HUES6 (cell line): ENCODE data around the gene CAST.

Experiments used
- H3K27ac ChIP-seq: 2 replicates; pipeline ENCODE4 v1.7.0; 2013; ENCODE audit warnings: low read depth, mild to moderate bottlenecking, low read length, inconsistent platforms
- H3K27me3 ChIP-seq: 2 replicates; pipeline ENCODE4 v1.6.1; 2013; ENCODE audit warnings: low read length; ENCODE audit not compliant: control insufficient read depth, insufficient read depth
- H3K36me3 ChIP-seq: 2 replicates; pipeline ENCODE4 v1.6.1; 2013; ENCODE audit warnings: low read length; ENCODE audit not compliant: control insufficient read depth, insufficient read depth
- H3K4me1 ChIP-seq: 2 replicates; pipeline ENCODE4 v1.6.1; 2013; ENCODE audit warnings: low read length; ENCODE audit not compliant: control insufficient read depth, insufficient read depth
- H3K4me3 ChIP-seq: 2 replicates; pipeline ENCODE4 v1.5.1; 2013; ENCODE audit warnings: low read depth, low read length
- H3K9ac ChIP-seq: one replicate; pipeline ENCODE4 v1.6.1; 2013; ENCODE audit warnings: mild to moderate bottlenecking, low read length
- H3K9me3 ChIP-seq: 2 replicates; pipeline ENCODE4 v1.6.1; 2013; ENCODE audit warnings: low read depth, low read length; ENCODE audit not compliant: control insufficient read depth, insufficient read depth

Gene CAST

DNA sequence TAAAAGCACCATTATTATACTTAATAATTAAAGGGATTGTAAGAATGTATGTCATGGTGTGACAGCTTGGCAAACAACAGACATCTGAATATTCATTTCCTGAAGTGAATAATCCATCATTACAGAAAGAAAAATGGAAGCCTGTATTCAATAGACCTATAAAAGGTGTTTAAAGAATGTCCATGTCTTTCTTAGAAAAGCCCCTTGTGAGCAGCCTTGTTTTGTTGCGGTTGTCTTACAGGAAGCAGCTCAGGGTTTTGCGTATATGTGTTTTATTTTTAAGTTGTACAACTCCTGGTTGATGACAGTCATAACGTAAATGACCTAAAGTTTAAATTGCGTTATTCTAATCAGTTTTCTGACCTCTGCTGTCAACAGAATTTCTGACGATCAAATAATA, 53.8 kb downstream of the CAST start:
- Histone ChIP-seq H3K9me3 (no peaks in the 10 kb centered on the region), H3K27me3 (no peaks in the 10 kb centered on the region), H3K36me3 (no peaks in the 10 kb centered on the region), H3K27ac (no peak overlapping the region), H3K9ac (no peak overlapping the region), H3K4me3 (no peak overlapping the region), H3K4me1 (peaks cover 4% of the 10 kb centered on the region; the same call in 1 of the 2 replicates)

DNA sequence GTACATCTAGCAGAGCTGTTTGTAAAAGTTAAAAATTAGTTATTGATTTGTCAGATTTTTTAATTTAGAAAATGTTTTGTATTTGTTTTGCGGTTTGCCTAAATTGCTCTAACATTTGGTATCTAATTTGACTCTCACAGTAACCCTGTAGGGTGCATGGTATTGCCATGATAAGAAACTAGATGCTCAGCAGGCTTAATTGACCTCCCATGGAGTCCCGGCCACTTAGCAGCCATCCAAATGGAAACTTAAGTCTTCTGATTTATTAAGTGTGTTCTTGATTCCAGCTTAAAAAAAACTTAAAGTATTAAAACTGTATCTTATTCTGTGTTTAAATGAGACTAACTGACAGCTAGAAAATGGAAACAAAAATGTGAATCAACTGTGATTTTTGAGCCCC, 54.5 kb downstream of the CAST start:
- Histone ChIP-seq H3K4me3 (no peak overlapping the region), H3K9me3 (no peaks in the 10 kb centered on the region), H3K27me3 (no peaks in the 10 kb centered on the region), H3K9ac (no peak overlapping the region), H3K4me1 (peaks cover 10% of the 10 kb centered on the region; the same call in 1 of the 2 replicates), H3K36me3 (no peaks in the 10 kb centered on the region), H3K27ac (no peak overlapping the region)

DNA sequence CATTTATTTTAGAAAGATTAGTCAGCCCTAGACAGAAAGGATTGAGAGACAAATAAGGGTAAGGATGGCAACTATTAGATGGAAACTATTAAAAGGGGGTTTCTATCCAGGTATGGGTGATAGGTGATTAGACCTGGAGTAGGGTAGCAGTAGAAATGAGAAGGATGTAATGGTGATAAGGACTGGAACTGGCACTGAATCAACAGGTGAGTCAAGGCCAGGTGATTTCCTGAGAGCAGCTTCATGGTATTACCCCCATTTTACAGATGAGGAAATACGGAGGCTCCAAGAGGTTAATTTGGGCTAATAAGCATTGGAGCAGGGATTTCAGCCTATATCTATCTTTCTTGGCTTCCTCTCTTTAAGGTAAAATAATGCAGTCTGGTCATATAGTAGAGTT, 55.7 kb downstream of the CAST start:
- H3K27ac ChIP-seq = no peak overlapping the region
- H3K4me3 ChIP-seq = no peak overlapping the region
- H3K27me3 ChIP-seq = no peaks in the 10 kb centered on the region
- no peaks in the 10 kb centered on the region for H3K9me3 ChIP-seq
- H3K9ac ChIP-seq = no peak overlapping the region
- peaks cover 17% of the 10 kb centered on the region; the same call in 1 of the 2 replicates for H3K4me1 ChIP-seq
- H3K36me3 ChIP-seq = no peaks in the 10 kb centered on the region

DNA sequence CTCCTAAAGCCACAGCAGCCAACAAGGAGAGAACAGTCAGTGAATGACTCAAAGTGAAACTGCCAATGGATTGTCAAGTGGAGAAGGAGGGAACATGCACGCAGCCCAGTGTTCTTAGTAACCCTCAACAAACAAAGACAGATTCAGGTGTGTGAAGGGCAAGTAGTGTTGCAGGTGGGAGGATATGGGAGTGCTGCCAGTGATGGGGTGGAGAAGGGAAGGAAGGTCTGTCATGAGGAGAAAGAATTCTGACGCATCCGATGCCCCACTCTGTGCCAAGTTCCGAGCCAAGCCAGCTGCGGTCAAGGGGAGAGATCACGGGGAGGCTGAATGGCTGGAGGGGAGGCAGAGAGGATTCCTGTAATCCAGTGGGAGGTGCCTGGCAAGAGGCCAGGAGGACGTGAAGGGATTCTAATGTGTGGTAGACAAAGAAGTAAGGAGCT, 56.5 kb downstream of the CAST start:
- H3K4me3 ChIP-seq = no peak overlapping the region
- no peak overlapping the region for H3K9ac ChIP-seq
- H3K27me3 ChIP-seq = no peaks in the 10 kb centered on the region
- peaks cover 17% of the 10 kb centered on the region; the same call in 1 of the 2 replicates for H3K4me1 ChIP-seq
- no peaks in the 10 kb centered on the region for H3K9me3 ChIP-seq
- H3K27ac ChIP-seq = no peak overlapping the region
- no peaks in the 10 kb centered on the region for H3K36me3 ChIP-seq

DNA sequence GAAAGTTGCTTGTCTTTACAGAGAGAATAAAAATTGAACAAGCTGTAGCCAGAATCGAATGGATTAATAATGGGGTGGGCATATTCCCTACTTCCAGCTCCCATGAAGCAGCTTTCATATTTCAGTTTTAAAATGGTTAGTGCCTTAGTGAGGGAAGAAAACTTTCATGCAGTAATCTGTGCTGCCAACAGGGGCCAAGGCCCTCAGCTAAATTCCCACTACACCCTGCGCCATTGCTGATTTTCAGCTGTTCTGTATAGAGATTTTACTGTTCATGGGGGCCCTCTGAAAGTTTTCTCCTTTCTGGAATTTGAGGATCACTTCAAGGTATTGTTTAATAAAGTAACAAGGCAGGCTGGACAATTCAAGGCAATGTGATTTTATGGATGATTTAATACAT, 58.2 kb downstream of the CAST start:
- H3K9ac ChIP-seq = no peak overlapping the region
- peaks cover 14% of the 10 kb centered on the region; the same call in 1 of the 2 replicates for H3K4me1 ChIP-seq
- no peak overlapping the region for H3K4me3 ChIP-seq
- H3K9me3 ChIP-seq = no peaks in the 10 kb centered on the region
- no peaks in the 10 kb centered on the region for H3K36me3 ChIP-seq
- no peaks in the 10 kb centered on the region for H3K27me3 ChIP-seq
- H3K27ac ChIP-seq = no peak overlapping the region

DNA sequence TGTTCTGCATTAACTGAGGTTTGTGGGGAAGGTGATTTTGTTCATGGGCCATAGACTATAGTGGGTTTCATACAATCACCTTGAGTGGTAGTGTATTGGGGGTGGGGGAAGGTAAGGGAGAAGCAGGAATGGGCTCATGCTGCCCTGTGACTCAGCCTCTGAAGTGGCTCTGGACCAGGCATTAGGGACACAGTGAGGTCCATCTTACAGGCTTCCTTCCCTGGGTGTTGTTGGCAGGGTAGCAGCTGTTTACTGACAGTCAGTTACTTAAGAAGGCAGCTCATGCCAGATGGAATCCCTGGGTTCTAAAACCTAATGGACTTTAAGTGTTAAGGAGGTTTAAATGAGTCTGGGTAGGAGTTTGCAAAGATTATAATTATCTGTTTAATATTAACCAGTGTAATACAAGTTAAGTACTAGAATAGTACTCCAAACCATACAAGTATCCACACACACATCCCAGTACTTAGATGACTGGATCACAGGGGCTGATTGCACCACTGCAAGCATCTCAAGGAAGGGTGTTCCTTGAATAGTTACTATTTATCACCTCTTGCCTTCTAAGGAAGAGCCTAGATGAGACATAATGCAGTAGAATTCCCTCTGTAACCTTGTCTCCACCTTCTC, 59.3 kb downstream of the CAST start:
- Histone ChIP-seq H3K9ac (no peak overlapping the region), H3K9me3 (no peaks in the 10 kb centered on the region), H3K27ac (no peak overlapping the region), H3K27me3 (no peaks in the 10 kb centered on the region), H3K36me3 (no peaks in the 10 kb centered on the region), H3K4me3 (no peak overlapping the region), H3K4me1 (peaks cover 14% of the 10 kb centered on the region; the same call in 1 of the 2 replicates)

DNA sequence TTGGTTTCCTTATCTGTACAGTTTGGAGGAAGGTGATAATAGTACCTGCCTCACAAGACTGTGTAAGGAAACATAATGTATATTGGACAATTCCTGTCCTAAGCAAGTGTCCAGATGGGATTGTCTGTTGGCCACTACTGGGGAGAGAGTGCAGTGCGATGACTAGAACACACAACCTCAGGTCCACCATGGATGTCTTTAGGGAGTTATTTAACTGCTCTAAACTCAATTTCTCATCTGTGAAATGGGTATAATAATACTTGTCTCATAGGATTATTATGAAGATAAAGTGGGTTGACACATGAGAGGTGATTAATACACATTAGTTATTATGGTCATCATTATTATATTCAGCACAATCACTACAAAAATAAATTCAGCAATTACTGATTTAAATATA, 63.1 kb downstream of the CAST start:
- H3K27ac ChIP-seq = no peak overlapping the region
- no peaks in the 10 kb centered on the region for H3K27me3 ChIP-seq
- peaks cover 14% of the 10 kb centered on the region; the same call in 1 of the 2 replicates for H3K4me1 ChIP-seq
- no peak overlapping the region for H3K9ac ChIP-seq
- H3K36me3 ChIP-seq = no peaks in the 10 kb centered on the region
- no peaks in the 10 kb centered on the region for H3K9me3 ChIP-seq
- no peak overlapping the region for H3K4me3 ChIP-seq

DNA sequence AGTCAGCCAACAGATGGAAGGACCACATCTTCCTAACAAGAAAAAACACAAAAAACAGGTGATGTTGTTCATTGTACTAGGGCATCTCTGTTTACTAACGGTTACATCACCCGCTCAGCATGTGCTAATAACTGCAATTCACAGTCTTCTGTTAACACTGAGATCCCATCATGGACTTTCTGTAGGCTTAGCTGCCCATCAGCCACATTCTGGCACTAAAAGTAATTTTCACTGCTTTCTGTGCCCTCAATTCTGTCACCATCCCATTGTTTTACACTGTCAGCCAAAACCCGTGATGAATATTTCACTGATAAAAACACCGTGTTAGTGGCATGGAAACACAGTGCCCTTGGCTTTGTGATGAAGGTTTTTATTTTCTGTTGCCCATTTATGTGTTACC, 64.6 kb downstream of the CAST start:
- H3K27me3 ChIP-seq = no peaks in the 10 kb centered on the region
- H3K4me3 ChIP-seq = no peak overlapping the region
- no peaks in the 10 kb centered on the region for H3K36me3 ChIP-seq
- H3K27ac ChIP-seq = no peak overlapping the region
- H3K9me3 ChIP-seq = no peaks in the 10 kb centered on the region
- peaks cover 6% of the 10 kb centered on the region; the same call in 1 of the 2 replicates for H3K4me1 ChIP-seq
- no peak overlapping the region for H3K9ac ChIP-seq

DNA sequence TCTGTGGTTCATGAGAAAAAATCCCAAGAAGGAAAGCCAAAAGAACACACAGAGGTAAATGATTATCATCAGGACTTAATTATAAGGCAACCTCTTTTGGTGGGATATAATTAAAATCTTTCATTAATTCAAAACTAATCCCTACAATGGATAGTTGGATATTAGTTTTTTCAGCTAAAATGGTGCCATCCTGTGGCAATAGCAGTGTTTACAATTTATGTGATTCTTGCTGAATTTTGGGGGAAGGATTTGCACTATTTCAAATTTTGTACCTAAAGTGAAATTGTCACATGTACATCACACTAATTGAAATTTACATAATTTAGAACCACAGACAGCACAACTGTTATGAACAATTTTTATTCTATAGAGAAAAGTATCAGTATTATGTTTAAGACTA, 67.0 kb downstream of the CAST start:
- Histone ChIP-seq H3K27ac (no peak overlapping the region), H3K9me3 (no peaks in the 10 kb centered on the region), H3K36me3 (no peaks in the 10 kb centered on the region), H3K4me1 (peaks cover 3% of the 10 kb centered on the region; the same call in 1 of the 2 replicates), H3K4me3 (no peak overlapping the region), H3K27me3 (no peaks in the 10 kb centered on the region), H3K9ac (no peak overlapping the region)

DNA sequence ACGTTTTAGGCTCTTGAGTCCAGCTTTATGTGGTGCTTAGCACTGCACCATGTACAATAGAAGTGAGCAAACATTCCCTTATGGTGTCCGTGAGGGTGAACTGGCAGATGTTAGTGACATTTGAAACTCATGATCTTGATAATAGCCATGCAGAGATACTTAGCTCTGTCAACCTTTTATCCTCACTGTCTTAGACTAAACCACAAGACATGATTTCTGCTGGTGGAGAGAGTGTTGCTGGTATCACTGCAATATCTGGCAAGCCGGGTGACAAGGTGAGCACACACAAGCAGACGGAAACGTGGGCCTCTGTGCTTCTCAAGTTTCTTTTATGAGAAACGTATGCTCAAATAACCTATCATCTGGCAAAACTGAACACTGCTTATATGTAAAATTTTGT, 68.4 kb downstream of the CAST start:
- peaks cover 17% of the 10 kb centered on the region for H3K4me1 ChIP-seq
- H3K9ac ChIP-seq = no peak overlapping the region
- no peaks in the 10 kb centered on the region for H3K27me3 ChIP-seq
- no peaks in the 10 kb centered on the region for H3K36me3 ChIP-seq
- H3K27ac ChIP-seq = no peak overlapping the region
- no peak overlapping the region for H3K4me3 ChIP-seq
- H3K9me3 ChIP-seq = no peaks in the 10 kb centered on the region

DNA sequence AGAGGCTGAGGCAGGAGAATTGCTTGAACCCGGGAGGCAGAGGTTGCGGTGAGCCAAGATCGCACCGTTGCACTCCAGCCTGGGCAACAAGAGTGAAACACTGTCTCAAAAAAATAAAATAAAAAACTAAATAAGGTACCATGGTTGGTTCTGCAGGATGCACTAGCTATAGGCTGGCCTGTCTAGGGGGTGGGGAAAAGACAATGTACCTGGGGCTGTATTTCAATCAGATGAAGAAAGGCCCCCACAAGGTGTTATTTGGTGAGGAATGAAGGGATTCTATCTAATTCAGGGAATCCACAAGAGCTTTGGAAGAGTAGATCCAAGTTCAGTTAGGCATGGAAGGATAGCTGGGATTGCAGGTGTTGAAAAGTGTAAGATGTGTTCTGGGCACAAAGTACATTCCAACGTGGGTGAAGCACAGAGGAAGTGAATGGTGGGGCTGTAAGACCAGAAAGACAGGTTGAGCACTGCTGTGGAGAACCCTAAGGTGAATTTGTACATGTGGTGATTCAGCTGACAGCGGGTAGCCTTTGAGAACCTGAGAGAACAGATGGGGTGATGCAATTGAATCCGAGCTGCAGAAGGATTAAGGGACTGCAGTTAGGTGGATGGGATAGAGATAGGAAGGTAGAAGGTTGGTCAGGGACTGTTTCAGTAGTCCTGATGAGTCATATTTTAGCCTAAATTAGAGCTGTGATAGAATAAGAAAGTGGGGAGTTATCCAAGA, 71.8 kb downstream of the CAST start:
- Histone ChIP-seq H3K36me3 (0 out of 2 replicates have a peak, but pooled peaks cover 2% of the 10 kb centered on the region), H3K27ac (no peak overlapping the region)

More for the DNA sequence above, 71.8 kb downstream of the CAST start:
- H3K9me3 ChIP-seq = no peaks in the 10 kb centered on the region
- H3K27me3 ChIP-seq = no peaks in the 10 kb centered on the region
- no peak overlapping the region for H3K9ac ChIP-seq
- H3K4me3 ChIP-seq = no peak overlapping the region
- H3K4me1 ChIP-seq = peaks cover 17% of the 10 kb centered on the region
